GM19397 (cell line): ENCODE data around the gene TMEM200B.
"Not testable (repeated sequence)": the region's sequence is repeated elsewhere in the genome, so short reads cannot be mapped to it uniquely, and the experiment has no call there.

Experiments used
- ATAC-seq: cut with Tn5 transposase; IDR thresholded peaks from one replicate; pipeline ENCODE4 v1.9.1; 2021; ENCODE audit warnings: mild to moderate bottlenecking, moderate library complexity; ENCODE audit not compliant: unreplicated experiment

Gene TMEM200B

DNA sequence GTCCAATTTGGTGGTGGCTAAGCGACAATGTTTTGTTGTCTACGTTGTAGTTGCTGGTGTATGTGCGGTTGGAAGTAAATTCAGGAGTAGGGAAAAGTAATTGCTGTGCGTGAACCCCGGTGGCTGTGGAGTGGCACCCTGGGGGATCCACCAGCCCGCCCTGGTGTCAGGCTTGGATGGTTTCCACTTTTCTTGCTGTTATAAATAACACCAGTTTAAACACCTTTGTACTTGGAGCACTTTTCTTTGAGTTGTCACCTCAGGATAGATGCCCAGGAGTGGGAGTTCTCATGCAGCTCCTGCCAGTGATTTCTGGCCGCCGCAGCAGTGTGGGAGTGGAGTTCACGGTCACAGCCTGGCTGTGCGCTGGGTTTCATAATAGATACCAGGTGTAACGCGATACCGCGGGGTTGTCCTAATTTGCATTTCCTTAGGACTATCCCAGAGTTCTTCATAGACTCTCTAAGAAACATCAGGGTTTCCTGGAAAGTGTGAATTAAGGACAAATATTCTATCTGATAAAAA lies 12.8 kb upstream of the TMEM200B start:
- no peak for ATAC-seq

DNA sequence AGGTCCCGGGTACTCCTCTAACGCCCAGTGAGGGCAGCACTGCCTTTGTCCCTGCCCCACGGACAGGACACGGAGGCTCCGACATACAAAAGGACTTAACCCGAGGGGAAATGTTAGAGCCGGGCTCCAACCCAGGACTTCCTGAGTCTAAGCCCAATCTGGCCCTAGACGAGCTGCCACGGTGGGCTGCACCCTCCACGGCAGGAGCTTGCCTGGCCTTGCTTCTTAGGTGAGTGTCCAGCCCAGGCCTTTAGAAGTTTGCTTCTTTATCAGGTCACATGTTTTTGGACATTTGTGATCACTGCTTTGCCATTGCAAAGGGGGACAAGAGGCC lies 11.0 kb upstream of the TMEM200B start:
- ATAC-seq = no peak

GRCh38 chr1:29133861-29134694 lies 10.4 kb upstream of the TMEM200B start:
- no peak for ATAC-seq

GRCh38 chr1:29131056-29131455 lies 7.4 kb upstream of the TMEM200B start:
- not testable (repeated sequence) for ATAC-seq

DNA sequence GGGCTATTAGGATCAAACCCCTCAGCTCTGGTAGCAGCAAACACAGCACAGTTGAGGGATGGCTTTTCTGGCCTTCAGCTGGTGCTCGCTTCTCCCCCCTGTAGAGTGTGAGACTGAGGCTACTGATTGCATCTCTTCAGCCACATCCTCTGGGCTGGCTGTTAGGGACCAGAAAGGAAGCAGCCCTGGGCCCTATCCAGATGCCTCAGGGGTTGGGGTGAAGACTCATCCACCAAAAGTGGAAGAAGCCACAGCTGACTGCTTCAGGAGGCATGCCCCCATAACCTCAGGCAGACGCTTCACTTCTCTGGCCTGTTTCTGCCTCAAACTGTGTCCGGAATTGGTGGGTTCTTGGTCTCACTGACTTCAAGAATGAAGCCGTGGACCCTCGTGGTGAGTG lies 6.2 kb upstream of the TMEM200B start:
- no peak for ATAC-seq

DNA sequence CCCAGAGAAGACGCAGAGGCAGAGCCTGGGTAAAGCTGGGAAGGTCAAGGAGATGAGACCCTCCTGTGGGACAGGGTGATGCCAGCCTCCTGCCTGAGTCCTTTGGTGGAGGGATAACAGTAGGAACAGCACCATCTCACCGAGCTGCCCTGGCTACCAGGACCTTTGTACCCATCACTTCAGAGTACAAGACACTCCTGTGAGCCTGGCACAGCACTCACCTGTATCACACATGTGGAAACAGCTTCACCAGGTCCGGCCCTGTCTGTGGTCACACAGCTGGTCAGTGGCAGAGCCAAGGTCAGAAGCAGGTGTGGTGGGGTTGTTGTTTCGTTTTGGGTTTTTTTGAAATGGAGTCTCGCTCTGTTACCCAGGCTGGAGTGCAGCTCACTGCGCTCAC lies 5.0 kb upstream of the TMEM200B start:
- no peak for ATAC-seq

DNA sequence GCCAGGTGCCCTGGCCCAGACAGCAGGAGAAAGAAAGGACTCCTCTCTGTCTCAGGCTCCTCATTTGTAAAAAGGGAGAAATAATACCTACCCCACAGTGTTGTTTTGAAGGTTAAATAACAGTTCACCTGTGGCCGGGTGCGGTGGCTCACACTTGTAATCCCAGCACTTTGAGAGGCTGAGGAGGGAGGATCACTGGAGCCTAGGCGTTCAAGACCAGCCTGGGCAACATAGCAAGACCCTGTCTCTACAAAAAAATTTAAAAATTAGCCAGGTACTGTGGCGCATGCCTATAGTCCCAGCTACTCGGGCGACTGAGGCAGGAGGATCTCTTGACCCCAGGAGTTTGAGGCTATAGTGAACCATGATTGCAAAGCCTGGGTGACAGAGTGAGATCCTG lies 2.5 kb upstream of the TMEM200B start:
- no peak for ATAC-seq

GRCh38 chr1:29125788-29126187 lies 2.1 kb upstream of the TMEM200B start:
- ATAC-seq = no peak

DNA sequence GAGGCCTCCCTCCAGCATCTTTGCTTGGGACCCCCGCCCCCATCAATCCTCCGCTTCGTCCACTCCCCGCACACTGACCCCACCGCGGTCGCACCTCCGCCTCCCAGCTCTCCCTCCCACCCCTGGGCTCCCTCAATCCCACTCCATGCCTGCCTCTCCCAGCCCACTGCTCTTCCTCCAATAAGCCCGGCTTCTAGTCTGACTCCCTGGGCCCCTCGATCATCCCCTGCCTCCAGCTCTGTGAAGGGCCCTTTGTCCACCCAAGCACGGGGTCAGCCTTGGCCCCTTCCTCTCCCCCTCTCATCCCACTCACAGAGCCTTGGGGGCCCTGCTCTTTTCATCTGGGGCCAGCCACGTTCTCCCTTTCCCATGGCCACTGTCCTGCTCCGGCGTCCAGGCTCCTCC lies 1.5 kb upstream of the TMEM200B start:
- no peak for ATAC-seq

- no peak for ATAC-seq
Measured at GRCh38 chr1:29124366-29125236, 898 bp upstream of the TMEM200B start.

GRCh38 chr1:29123053-29123886 lies 433 bp downstream of the TMEM200B start:
- no peak for ATAC-seq

DNA sequence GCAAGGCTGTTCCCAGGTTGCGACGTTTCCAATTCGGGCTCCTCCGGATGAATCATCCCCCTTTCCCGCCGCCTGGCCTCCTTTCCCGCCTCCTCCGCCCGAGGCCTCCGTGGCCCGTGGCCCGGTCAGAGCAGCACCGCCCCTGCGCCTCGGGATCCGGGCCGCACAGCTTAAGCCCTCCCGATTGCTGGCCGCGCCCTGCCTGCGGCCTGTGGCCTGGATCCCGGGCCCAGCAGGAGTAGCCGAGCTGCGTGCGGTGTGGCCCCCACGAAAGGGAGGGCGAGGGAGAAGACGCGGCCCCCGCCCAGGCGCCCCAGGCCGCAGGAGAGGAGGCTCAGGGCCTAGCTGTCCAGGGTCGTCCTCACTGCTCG lies 1.0 kb downstream of the TMEM200B start:
- no peak for ATAC-seq

GRCh38 chr1:29121936-29122681 lies 1.6 kb downstream of the TMEM200B start:
- ATAC-seq = no peak

- no peak for ATAC-seq
Measured at GRCh38 chr1:29121516-29121935, 2.2 kb downstream of the TMEM200B start.

DNA sequence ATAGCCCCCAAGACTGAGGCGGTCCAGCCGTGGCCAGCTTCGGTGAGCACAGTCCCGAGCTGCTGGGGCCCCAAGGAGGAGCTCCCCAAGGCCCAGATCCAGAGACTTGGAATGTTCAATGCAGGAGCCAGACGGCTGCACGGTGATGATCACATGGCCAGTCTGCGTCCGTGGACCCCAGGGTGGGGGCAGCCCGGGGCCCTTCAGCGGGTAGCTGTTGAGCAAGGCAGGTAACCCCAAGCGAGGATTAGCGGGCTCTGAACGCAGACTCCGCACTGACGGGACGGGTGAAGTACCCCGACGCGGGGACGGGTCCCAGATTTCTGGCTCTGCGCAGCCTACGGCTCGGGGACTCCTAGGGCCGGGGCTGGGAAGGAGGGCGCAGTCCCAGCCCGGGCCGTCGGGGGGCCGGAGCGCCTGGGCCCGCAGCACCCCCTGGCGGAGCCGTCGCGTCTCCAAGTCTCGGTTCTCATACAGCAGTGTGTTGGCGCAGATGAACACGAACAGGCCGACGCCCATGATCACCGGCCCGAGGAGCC lies 2.7 kb downstream of the TMEM200B start:
- no peak for ATAC-seq

DNA sequence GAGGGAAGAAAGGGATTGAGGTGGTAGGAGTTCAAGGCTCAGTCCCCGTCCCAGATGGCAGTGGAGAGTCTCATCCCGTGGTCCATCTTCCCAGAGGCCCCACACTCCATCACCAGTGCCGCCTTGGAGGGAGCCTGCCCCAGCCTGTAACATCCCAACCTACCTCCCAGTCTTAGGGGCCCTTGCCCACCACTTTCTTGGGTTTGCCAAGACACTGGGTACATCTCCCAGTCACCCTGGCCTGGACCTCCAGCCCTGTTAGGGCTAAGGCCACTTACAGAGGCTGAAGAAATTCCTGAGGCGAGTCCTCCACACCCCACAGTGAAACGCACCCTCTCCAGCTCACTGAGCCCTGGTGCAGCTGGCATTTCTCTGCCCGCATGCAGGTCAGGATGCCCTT lies 3.3 kb downstream of the TMEM200B start:
- no peak for ATAC-seq

- no peak for ATAC-seq
Measured at GRCh38 chr1:29119121-29119929, 4.4 kb downstream of the TMEM200B start.

- ATAC-seq = no peak
Measured at GRCh38 chr1:29117381-29117780, 6.3 kb downstream of the TMEM200B start.

GRCh38 chr1:29114654-29115053 lies 9.0 kb downstream of the TMEM200B start:
- ATAC-seq = no peak
